ENCODE data around the gene NDRG2.

DNA sequence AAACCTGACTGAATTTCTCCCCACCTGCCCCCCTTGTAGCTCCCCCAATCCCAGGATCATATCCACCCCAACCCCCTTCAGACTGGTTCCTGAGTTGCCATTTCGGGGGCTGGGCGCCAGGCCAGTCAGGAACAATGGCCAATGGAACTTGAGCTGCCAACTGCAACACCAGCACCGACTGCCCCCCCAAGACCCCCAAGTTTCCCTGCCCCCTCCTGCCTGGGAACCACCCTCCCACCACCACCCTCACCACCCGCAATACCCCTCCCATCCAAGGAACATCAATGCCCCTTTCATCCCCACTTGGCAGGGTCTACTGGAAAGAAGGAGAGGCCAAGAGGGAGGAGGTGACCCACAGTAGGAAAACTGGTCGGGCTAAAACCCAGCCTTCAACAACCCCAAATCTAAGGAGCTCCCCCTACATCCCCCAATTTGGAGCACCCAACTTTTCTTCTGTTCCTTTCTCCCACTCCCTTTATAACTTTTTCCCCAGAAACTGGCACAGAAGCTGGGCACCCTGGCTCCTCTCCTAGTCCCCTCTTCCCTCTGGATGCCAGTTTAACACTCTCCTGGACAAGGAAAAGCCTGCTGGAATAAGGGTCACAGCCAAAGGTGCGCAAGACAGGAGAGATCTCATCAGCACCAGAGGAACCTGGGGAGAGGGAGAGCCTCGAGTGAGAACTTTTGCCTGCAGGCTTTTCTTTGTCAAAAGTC lies 1.6 kb upstream of the NDRG2 start:
- TF ChIP-seq, protein P1, sequence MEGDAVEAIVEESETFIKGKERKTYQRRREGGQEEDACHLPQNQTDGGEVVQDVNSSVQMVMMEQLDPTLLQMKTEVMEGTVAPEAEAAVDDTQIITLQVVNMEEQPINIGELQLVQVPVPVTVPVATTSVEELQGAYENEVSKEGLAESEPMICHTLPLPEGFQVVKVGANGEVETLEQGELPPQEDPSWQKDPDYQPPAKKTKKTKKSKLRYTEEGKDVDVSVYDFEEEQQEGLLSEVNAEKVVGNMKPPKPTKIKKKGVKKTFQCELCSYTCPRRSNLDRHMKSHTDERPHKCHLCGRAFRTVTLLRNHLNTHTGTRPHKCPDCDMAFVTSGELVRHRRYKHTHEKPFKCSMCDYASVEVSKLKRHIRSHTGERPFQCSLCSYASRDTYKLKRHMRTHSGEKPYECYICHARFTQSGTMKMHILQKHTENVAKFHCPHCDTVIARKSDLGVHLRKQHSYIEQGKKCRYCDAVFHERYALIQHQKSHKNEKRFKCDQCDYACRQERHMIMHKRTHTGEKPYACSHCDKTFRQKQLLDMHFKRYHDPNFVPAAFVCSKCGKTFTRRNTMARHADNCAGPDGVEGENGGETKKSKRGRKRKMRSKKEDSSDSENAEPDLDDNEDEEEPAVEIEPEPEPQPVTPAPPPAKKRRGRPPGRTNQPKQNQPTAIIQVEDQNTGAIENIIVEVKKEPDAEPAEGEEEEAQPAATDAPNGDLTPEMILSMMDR (IDR thresholded peaks at IDR 0.05) = no peak
- no peak for TF ChIP-seq POLR2A (IDR thresholded peaks at IDR 0.05)

Data from body of pancreas (tissue), 4 donors.